GM10248 (cell line): ENCODE results near the gene ACER1.
"Not testable (repeated sequence)": the region's sequence is repeated elsewhere in the genome, so short reads cannot be mapped to it uniquely, and the experiment has no call there.

ENCODE experiments used
- CTCF ChIA-PET: fragments of 300-600 bp; sonication (Branson Sonifier 250); formaldehyde crosslinking; extraction: SDS; loops from one replicate; lab custom pipeline; 2021; ENCODE audit warnings: antibody characterized with exemption; lab: Yijun Ruan, JAX
- POLR2A ChIA-PET: fragments of 350-650 bp; sonication (Branson Sonifier 250); formaldehyde crosslinking; extraction: SDS; loops from one replicate; lab custom pipeline; 2020; ENCODE audit warnings: antibody characterized with exemption; lab: Yijun Ruan, JAX
- DNase-seq: peaks from one replicate; pipeline ENCODE4 v3.0.0; 2012; ENCODE audit errors: extremely low spot score
- CTCF ChIP-seq: IDR thresholded peaks from 2 replicates; pipeline ENCODE4 v1.5.1; 2012; ENCODE audit warnings: mild to moderate bottlenecking, low read depth; ENCODE audit errors: extremely low read depth, missing control alignments, control extremely low read depth

ACER1 gene

GRCh38 chr19:6324757-6325156, 8.7 kb downstream of the ACER1 start:
- DNase-seq: no peak
- POLR2A ChIA-PET: no interaction called here
- TF ChIP-seq CTCF: no peak
- CTCF ChIA-PET: no interaction called here

DNA sequence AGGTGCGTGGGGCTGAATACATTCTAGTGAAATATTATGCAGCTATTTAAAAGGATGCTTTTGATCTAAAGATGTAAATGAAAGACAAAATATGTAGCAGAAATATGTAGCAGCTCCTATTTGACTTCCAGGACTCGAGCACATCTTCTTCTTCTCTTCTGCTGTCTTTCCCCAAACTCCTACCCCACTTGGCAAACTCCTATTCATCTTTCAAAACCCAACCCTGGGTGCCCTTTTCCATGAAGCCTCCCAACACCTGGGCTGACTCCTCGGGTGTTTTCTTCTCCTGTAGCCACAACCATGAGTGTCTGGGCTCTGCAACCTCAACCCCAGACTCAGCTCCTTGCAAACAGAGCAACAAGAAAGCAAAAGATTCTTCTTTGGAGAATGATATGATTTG, 11.1 kb downstream of the ACER1 start:
- ChIA-PET POLR2A (no interaction called here), CTCF (interaction anchor here (1.2 kb wide), 1 partner anchor 196 kb away, joined by 3 read pairs; no protein-coding TSS in a partner anchor)

GRCh38 chr19:6319376-6319775, 14.0 kb downstream of the ACER1 start:
- POLR2A ChIA-PET: no interaction called here
- CTCF ChIA-PET: interaction anchor here (0.9 to 1.5 kb wide), 2 partner anchors 14 to 101 kb away, joined by 3 read pairs; partner anchors contain the start of gene ACER1
- no peak for TF ChIP-seq CTCF
- DNase-seq: no peak

More for the DNA sequence above, 11.1 kb downstream of the ACER1 start:
- DNase-seq: no peak
- no peak for TF ChIP-seq CTCF

- POLR2A ChIA-PET: no interaction called here
- no peak for TF ChIP-seq CTCF
- CTCF ChIA-PET: interaction anchor here (0.9 to 1.5 kb wide), 2 partner anchors 14 to 100 kb away, joined by 3 read pairs; partner anchors contain the start of gene ACER1
- no peak for DNase-seq
Measured at GRCh38 chr19:6318772-6319171, 14.6 kb downstream of the ACER1 start.

DNA sequence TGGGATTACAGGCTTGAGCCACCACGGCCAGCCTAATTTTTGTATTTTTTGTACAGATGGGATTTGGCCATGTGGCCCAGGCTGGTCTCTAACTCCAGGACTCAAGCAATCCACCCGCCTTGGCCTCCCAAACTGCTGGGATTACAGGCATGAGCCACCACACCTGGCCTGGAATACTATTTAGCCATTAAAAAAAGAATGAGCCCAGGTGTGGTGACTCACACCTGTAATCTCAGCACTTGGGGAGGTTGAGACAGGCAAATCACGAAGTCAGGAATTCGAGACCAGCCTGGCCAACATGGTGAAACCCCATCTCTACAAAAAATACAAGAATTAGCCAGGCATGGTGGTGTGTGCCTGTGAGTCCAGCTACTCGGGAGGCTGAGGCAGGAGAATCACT, 17.8 kb downstream of the ACER1 start:
- CTCF ChIA-PET, DNase-seq, POLR2A ChIA-PET: not testable (repeated sequence)

DNA sequence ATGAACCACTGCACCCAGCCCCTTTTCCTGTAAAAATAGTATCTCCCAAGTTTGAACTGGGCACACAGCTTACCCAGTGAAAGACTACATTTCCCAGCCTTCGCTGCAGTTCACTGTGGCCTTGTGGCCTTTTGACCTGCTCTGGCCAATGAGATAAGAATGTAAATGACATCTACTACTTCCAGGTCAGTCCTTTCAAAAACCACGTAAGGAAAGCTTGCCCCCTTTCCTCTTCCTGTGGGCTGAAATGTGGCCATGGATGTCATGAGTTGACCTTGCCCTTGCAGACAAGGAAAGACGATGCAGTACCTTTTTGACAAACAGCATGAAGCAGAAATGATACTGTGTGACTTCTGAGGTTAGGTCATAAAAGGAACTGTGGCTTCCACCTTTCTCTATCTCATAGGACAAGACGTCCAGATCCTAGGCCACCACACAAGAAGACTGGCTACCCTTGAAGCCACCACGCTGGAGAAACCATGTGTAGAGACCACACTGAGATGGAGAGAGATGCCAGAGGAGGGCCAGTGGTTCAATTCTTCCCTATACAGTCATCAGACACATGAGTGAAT, 19.9 kb downstream of the ACER1 start:
- TF ChIP-seq CTCF: no peak
- CTCF ChIA-PET: interaction anchor here (1.1 kb wide), 1 partner anchor 187 kb away, joined by 4 read pairs; no protein-coding TSS in a partner anchor
- POLR2A ChIA-PET: no interaction called here
- DNase-seq: no peak

- DNase-seq: no peak
- ChIA-PET POLR2A (no interaction called here), CTCF (interaction anchor here (1.0 kb wide), 1 partner anchor 93 kb away, joined by 3 read pairs; no protein-coding TSS in a partner anchor)
- no peak for TF ChIP-seq CTCF
Measured at GRCh38 chr19:6312018-6312417, 21.4 kb downstream of the ACER1 start.
